Neutrophil (primary cell): ENCODE measurements around the gene ABCF2.

Experiments
- H3K27ac ChIP-seq: fragments of 200-600 bp; sonication (generic); 2 replicates; pipeline ENCODE4 v1.5.1; 2016; ENCODE audit warnings: mild to moderate bottlenecking, moderate library complexity
- H3K27me3 ChIP-seq: fragments of 200-600 bp; sonication (generic); 2 replicates; pipeline ENCODE4 v1.6.0; 2016; ENCODE audit warnings: mild to moderate bottlenecking
- H3K36me3 ChIP-seq: fragments of 200-600 bp; sonication (generic); 2 replicates; pipeline ENCODE4 v1.5.1; 2017
- H3K4me1 ChIP-seq, 2 experiments: fragments of 200-600 bp in 1 of 2; sonication (generic) in 1 of 2; 1 replicate in 1 of 2; 2 replicates in 1 of 2; pipeline versions ENCODE4 v1.5.1 to v1.6.1; 2013 to 2016; ENCODE audit warnings: low read depth in 1 of 2, low read length in 1 of 2, mild to moderate bottlenecking in 1 of 2, moderate library complexity in 1 of 2; ENCODE audit not compliant: control insufficient read depth in 1 of 2, insufficient read depth in 1 of 2
- H3K4me3 ChIP-seq, 2 experiments: fragments of 200-600 bp in 1 of 2; sonication (generic) in 1 of 2; 1 replicate in 1 of 2; 2 replicates in 1 of 2; pipeline ENCODE4 v1.5.1; 2013 to 2016; ENCODE audit warnings: low read depth in 1 of 2, low read length in 1 of 2, mild to moderate bottlenecking in 1 of 2, moderate library complexity in 1 of 2
- H3K9me3 ChIP-seq: fragments of 200-600 bp; sonication (generic); 2 replicates; pipeline ENCODE4 v1.5.1; 2016
- CTCF ChIP-seq: fragments of 200-600 bp; sonication (generic); IDR thresholded peaks from 2 replicates; pipeline ENCODE4 v1.5.1; 2016; ENCODE audit warnings: antibody characterized with exemption

The ABCF2 gene

GRCh38 chr7:151187409-151188251, 39.4 kb downstream of the ABCF2 start:
- peaks cover 12% of the 10 kb centered on the region for H3K27me3 ChIP-seq
- no peak overlapping the region for H3K4me3 ChIP-seq
- H3K27ac ChIP-seq = no peak overlapping the region
- no peaks in the 10 kb centered on the region for H3K4me1 ChIP-seq
- no peak for TF ChIP-seq CTCF
- H3K9me3 ChIP-seq = no peaks in the 10 kb centered on the region
- H3K36me3 ChIP-seq = no peaks in the 10 kb centered on the region

GRCh38 chr7:151186640-151187408, 40.2 kb downstream of the ABCF2 start, which contains the start of gene ASB10:
Gene ASB10 (minus strand): TSS chr7:151187250. CDS start chr7:151187130, 120 bp downstream.
- no peak for TF ChIP-seq CTCF
- H3K36me3 ChIP-seq = no peaks in the 10 kb centered on the region
- H3K4me3 ChIP-seq = no peak within 1 kb of the TSS
- no peak within 1 kb of the TSS for H3K27ac ChIP-seq
- H3K4me1 ChIP-seq = no peaks in the 10 kb centered on the region
- peaks cover 12% of the 10 kb centered on the region for H3K27me3 ChIP-seq
- no peaks in the 10 kb centered on the region for H3K9me3 ChIP-seq

GRCh38 chr7:151185762-151186639, 41.0 kb downstream of the ABCF2 start:
- no peak for TF ChIP-seq CTCF
- H3K27me3 ChIP-seq = peaks cover 12% of the 10 kb centered on the region
- H3K27ac ChIP-seq = no peak overlapping the region

GRCh38 chr7:151181011-151181431, 46.0 kb downstream of the ABCF2 start:
- H3K4me1 ChIP-seq = no peaks in the 10 kb centered on the region
- TF ChIP-seq CTCF = no peak
- peaks cover 43% of the 10 kb centered on the region for H3K27me3 ChIP-seq
- no peaks in the 10 kb centered on the region for H3K9me3 ChIP-seq
- no peak overlapping the region for H3K4me3 ChIP-seq
- H3K27ac ChIP-seq = no peak overlapping the region
- H3K36me3 ChIP-seq = no peaks in the 10 kb centered on the region

More at GRCh38 chr7:151185762-151186639, 41.0 kb downstream of the ABCF2 start:
- H3K36me3 ChIP-seq = no peaks in the 10 kb centered on the region
- H3K4me3 ChIP-seq = no peak overlapping the region
- H3K9me3 ChIP-seq = no peaks in the 10 kb centered on the region
- H3K4me1 ChIP-seq = no peaks in the 10 kb centered on the region

GRCh38 chr7:151179946-151180345, 47.1 kb downstream of the ABCF2 start:
- Histone ChIP-seq H3K9me3 (no peaks in the 10 kb centered on the region), H3K27me3 (peaks cover 53% of the 10 kb centered on the region), H3K36me3 (no peaks in the 10 kb centered on the region), H3K4me3 (no peak overlapping the region), H3K27ac (no peak overlapping the region), H3K4me1 (no peaks in the 10 kb centered on the region)
- no peak for TF ChIP-seq CTCF
